Rectal smooth muscle tissue (tissue), 1 donor: ENCODE results near the gene MRPL57.
A peak's percentile ranks its signal among the peaks of the same experiment; 100 is the strongest.
"Not testable (repeated sequence)": the region's sequence is repeated elsewhere in the genome, so short reads cannot be mapped to it uniquely, and the experiment has no call there.

Experiments
- H3K27ac ChIP-seq: one replicate; pipeline ENCODE4 v1.7.0; 2013; ENCODE audit warnings: low read depth, low read length, inconsistent platforms
- H3K27me3 ChIP-seq: one replicate; pipeline ENCODE4 v1.7.0; 2013; ENCODE audit warnings: low read length; ENCODE audit not compliant: control insufficient read depth, insufficient read depth
- H3K36me3 ChIP-seq: one replicate; pipeline ENCODE4 v1.7.0; 2013; ENCODE audit warnings: low read length; ENCODE audit not compliant: control insufficient read depth, insufficient read depth
- H3K4me1 ChIP-seq: one replicate; pipeline ENCODE4 v1.7.0; 2013; ENCODE audit warnings: low read length; ENCODE audit not compliant: control insufficient read depth, insufficient read depth
- H3K4me3 ChIP-seq: one replicate; pipeline ENCODE4 v1.7.0; 2013; ENCODE audit warnings: low read length
- H3K9ac ChIP-seq: one replicate; pipeline ENCODE4 v1.7.0; 2013; ENCODE audit warnings: low read length

MRPL57 gene

DNA sequence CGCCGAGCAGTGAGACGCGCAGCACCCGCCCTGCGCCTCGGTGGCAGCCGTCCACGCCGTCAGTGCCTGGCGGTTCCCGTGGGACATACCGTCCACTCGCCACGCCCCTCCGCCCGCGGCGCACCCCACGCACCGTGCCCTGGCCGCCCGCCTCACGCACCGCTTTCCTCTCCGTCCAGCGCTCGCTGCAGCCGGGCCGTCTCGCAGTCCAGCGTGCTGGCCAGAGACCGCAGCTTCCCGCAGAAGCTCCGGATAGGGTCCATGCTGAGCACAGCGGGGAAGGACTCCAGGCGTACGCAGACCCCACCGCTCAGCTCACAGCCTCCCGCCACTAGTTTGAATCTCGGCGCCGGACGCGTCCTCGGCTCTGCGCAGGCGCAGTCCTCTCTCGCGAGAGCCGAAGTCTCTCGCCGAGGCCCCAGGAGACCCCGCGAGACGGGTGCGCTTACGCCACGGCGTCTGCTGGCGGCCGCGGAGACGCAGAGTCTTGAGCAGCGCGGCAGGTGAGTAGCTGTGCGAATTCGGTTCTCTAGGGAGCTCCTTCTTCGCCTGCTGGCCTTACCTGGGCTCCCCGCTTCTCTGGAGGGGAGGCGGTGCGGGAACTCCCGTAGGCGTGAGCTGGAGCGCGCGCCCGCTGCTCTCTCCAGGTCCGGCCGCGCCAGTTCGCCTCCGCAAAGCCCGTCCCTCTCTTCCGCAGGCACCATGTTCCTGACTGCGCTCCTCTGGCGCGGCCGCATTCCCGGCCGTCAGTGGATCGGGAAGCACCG lies at the start of gene MRPL57, which contains the start of gene SKA3:
Gene MRPL57 (plus strand): TSS at position 444 of the 767 bp plus-strand sequence. CDS start 259 bp downstream, at position 703.
Gene SKA3 (minus strand): TSS at position 338 of the 767 bp plus-strand sequence. CDS start 75 bp downstream, at position 263.
- Histone ChIP-seq H3K4me3 (peak within 1 kb of the TSS; percentile 92), H3K9ac (peak within 1 kb of the TSS; percentile 93), H3K4me1 (peaks cover 12% of the 10 kb centered on the region), H3K36me3 (no peaks in the 10 kb centered on the region), H3K27me3 (no peaks in the 10 kb centered on the region), H3K27ac (peak within 1 kb of the TSS; percentile 95)

GRCh38 chr13:21130116-21130515 lies 46.3 kb upstream of the MRPL57 start:
- H3K27me3 ChIP-seq = no peaks in the 10 kb centered on the region
- H3K4me3 ChIP-seq = no peak overlapping the region
- no peaks in the 10 kb centered on the region for H3K36me3 ChIP-seq
- no peak overlapping the region for H3K27ac ChIP-seq
- no peak overlapping the region for H3K9ac ChIP-seq
- no peaks in the 10 kb centered on the region for H3K4me1 ChIP-seq

- H3K9ac ChIP-seq = no peak overlapping the region
- H3K4me3 ChIP-seq = no peak overlapping the region
- no peak overlapping the region for H3K27ac ChIP-seq
- H3K36me3 ChIP-seq = no peaks in the 10 kb centered on the region
- H3K27me3 ChIP-seq = no peaks in the 10 kb centered on the region
- H3K4me1 ChIP-seq = no peaks in the 10 kb centered on the region
Observed at GRCh38 chr13:21133077-21133476, 43.4 kb upstream of the MRPL57 start.

DNA sequence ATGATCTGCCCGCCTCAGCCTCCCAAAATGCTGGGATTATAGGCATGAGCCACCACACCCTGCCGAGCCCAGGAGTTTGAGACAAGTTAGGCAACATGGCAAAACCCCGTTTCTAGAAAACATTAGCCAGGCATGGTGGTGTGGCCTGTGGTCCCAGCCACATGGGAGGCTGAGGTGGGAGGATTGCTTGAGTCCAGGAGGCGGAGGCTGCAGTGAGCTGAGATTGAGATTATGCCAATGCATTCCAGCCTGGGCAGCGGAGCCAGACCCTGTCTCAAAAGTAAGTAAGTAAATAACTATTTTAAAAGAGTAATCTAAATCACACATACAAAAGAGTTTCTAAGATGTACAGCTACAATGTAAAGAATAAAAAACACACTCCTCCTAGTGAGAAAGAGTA lies 42.0 kb upstream of the MRPL57 start:
- no peaks in the 10 kb centered on the region for H3K36me3 ChIP-seq
- no peaks in the 10 kb centered on the region for H3K27me3 ChIP-seq

GRCh38 chr13:21135833-21136232 lies 40.6 kb upstream of the MRPL57 start:
- H3K4me1 ChIP-seq, H3K27ac ChIP-seq, H3K27me3 ChIP-seq, H3K4me3 ChIP-seq, H3K36me3 ChIP-seq, H3K9ac ChIP-seq: not testable (repeated sequence)

More for the DNA sequence above, 42.0 kb upstream of the MRPL57 start:
- no peak overlapping the region for H3K9ac ChIP-seq
- no peaks in the 10 kb centered on the region for H3K4me1 ChIP-seq
- no peak overlapping the region for H3K27ac ChIP-seq
- no peak overlapping the region for H3K4me3 ChIP-seq

- no peak overlapping the region for H3K4me3 ChIP-seq
- peaks cover 11% of the 10 kb centered on the region for H3K4me1 ChIP-seq
- no peaks in the 10 kb centered on the region for H3K27me3 ChIP-seq
- H3K27ac ChIP-seq = no peak overlapping the region
- H3K36me3 ChIP-seq = no peaks in the 10 kb centered on the region
- no peak overlapping the region for H3K9ac ChIP-seq
Observed at GRCh38 chr13:21137696-21138095, 38.8 kb upstream of the MRPL57 start.

- H3K9ac ChIP-seq = no peak overlapping the region
- no peaks in the 10 kb centered on the region for H3K27me3 ChIP-seq
- H3K4me1 ChIP-seq = peaks cover 14% of the 10 kb centered on the region
- H3K4me3 ChIP-seq = no peak overlapping the region
- no peak overlapping the region for H3K27ac ChIP-seq
- H3K36me3 ChIP-seq = no peaks in the 10 kb centered on the region
Observed at GRCh38 chr13:21138561-21138960, 37.9 kb upstream of the MRPL57 start.

GRCh38 chr13:21139374-21139773 lies 37.1 kb upstream of the MRPL57 start:
- Histone ChIP-seq H3K4me3 (peak overlapping the region; percentile 90), H3K27ac (peak overlapping the region; percentile 96), H3K9ac (no peak overlapping the region), H3K27me3 (no peaks in the 10 kb centered on the region), H3K36me3 (no peaks in the 10 kb centered on the region), H3K4me1 (peaks cover 14% of the 10 kb centered on the region)

GRCh38 chr13:21142766-21143165 lies 33.7 kb upstream of the MRPL57 start:
- Histone ChIP-seq H3K27me3 (no peaks in the 10 kb centered on the region), H3K27ac (no peak overlapping the region), H3K9ac (no peak overlapping the region), H3K4me3 (no peak overlapping the region), H3K4me1 (peaks cover 14% of the 10 kb centered on the region), H3K36me3 (peaks cover 5% of the 10 kb centered on the region)

DNA sequence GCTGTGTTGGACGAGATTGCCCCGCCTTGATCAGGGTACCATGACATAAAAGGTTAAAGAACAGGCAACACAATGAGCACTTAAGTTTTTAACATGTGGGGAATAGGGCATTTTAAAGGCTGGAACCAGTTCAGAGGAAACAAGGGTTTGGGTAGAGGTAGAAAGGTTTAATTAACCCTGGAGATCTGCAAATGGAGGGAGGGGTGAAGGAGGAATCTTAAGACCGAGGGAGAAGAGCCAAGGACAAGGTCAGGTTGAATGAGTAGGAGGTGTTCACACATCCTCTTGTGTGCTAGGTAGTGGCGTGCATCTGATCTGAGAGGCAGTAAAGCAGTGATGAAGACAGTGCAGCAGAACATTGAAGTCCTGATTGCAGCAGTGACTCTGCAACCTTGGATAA lies 28.6 kb upstream of the MRPL57 start:
- H3K9ac ChIP-seq = no peak overlapping the region

DNA sequence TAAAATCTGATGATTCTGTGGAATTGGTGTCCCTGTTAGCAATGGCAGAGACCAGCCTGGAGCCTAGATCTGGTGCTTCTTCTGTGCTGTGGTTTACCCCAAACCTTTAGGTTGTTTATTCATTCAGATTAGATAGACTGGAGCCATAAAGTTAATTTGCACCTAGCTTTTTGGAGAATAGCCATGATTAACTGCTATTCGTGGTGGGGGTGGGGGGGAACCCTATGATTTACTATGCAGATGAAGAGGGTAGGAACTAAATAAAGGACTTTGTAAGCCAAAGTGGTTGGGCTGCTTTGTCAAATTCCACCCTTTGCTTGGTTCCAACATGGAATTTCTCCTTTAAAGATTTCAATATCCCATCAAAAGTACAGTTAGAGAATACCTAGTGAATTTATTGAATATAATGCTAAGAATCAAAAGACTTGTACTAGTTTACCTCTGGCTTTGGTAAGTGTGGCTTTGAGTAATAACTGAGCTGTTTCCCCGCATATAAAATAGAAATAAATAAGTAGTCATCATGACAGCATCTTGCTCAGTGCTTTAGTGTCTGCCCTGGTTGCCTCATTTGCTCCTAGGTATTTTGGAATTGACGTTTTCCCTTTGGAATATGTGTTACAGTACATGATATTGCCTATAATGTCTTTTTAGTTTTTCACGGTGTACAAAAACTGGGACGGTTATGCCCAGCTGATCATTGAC lies 27.8 kb upstream of the MRPL57 start:
- no peaks in the 10 kb centered on the region for H3K4me1 ChIP-seq
- H3K27ac ChIP-seq = no peak overlapping the region
- no peak overlapping the region for H3K4me3 ChIP-seq
- no peak overlapping the region for H3K9ac ChIP-seq
- no peaks in the 10 kb centered on the region for H3K27me3 ChIP-seq
- peaks cover 5% of the 10 kb centered on the region for H3K36me3 ChIP-seq

More for the DNA sequence above, 28.6 kb upstream of the MRPL57 start:
- peaks cover 5% of the 10 kb centered on the region for H3K36me3 ChIP-seq
- H3K4me1 ChIP-seq = peaks cover 2% of the 10 kb centered on the region
- no peak overlapping the region for H3K27ac ChIP-seq
- H3K27me3 ChIP-seq = no peaks in the 10 kb centered on the region
- H3K4me3 ChIP-seq = no peak overlapping the region

DNA sequence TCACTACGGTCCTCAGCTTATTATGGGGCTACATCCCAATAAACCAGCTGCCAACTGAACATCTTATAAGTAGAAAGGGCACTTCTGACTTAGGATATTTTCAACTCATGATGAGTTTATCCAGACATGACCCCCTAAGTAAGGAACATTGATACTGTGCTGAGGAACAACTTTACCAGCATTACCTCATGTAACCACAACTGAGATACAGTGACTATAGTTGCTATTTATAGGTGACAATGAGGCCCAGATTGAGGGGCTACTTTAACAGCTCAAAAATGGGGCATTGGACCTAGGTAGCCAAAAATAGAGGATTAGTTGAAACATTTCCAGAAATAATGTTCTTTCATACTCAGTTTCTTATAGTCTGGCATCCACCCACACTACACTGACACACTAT lies 26.9 kb upstream of the MRPL57 start:
- Histone ChIP-seq H3K4me1 (no peaks in the 10 kb centered on the region), H3K4me3 (no peak overlapping the region), H3K27me3 (no peaks in the 10 kb centered on the region), H3K27ac (no peak overlapping the region), H3K36me3 (peaks cover 5% of the 10 kb centered on the region), H3K9ac (no peak overlapping the region)
